DND-41 (cell line): ENCODE data around the gene ADRM1.

Experiments used
- ATAC-seq: fragments of 200-7000 bp; cut with Tn5 transposase; 3 replicates; pipeline ENCODE4 v1.9.1; 2021; ENCODE audit warnings: low read depth; ENCODE audit not compliant: insufficient read depth
- DNase-seq: peaks from one replicate; pipeline ENCODE4 v3.0.0-alpha.2; 2020
- H2AFZ ChIP-seq: 2 replicates; pipeline ENCODE4 v1.6.0; 2012; ENCODE audit warnings: low read depth, low read length
- H3K27ac ChIP-seq: 2 replicates; pipeline ENCODE4 v1.5.1; 2012; ENCODE audit warnings: low read length, inconsistent platforms
- H3K27me3 ChIP-seq: fragments of 200-600 bp; sonication (generic); 2 replicates; pipeline ENCODE4 v1.6.0; 2012; ENCODE audit warnings: low read length, mild to moderate bottlenecking, inconsistent platforms; ENCODE audit not compliant: insufficient read depth, poor library complexity
- H3K36me3 ChIP-seq: 2 replicates; pipeline ENCODE4 v1.5.1; 2012; ENCODE audit warnings: low read length, inconsistent platforms; ENCODE audit not compliant: insufficient read depth
- H3K4me1 ChIP-seq: 2 replicates; pipeline ENCODE4 v1.5.1; 2012; ENCODE audit warnings: mild to moderate bottlenecking, low read length; ENCODE audit not compliant: insufficient read depth
- H3K4me2 ChIP-seq: 2 replicates; pipeline ENCODE4 v1.6.0; 2012; ENCODE audit warnings: mild to moderate bottlenecking, moderate library complexity, low read length, inconsistent platforms; ENCODE audit not compliant: insufficient read depth
- H3K4me3 ChIP-seq, 2 experiments: fragments of 200-600 bp in 1 of 2; shearing (Covaris generic) in 1 of 2; 2 replicates each; pipeline ENCODE4 v1.5.1; 2012 to 2016; ENCODE audit warnings: inconsistent platforms in 2 of 2, low read length in 2 of 2, mild to moderate bottlenecking in 2 of 2, low read depth in 1 of 2, moderate library complexity in 1 of 2
- H3K79me2 ChIP-seq: 2 replicates; pipeline ENCODE4 v1.6.0; 2012; ENCODE audit warnings: low read length, inconsistent platforms; ENCODE audit not compliant: insufficient read depth
- H3K9ac ChIP-seq: 2 replicates; pipeline ENCODE4 v1.6.0; 2012; ENCODE audit warnings: low read depth, mild to moderate bottlenecking, inconsistent platforms, low read length, moderate library complexity
- H3K9me3 ChIP-seq: 2 replicates; pipeline ENCODE4 v1.5.1; 2012; ENCODE audit warnings: low read length, moderate library complexity, mild to moderate bottlenecking, inconsistent platforms; ENCODE audit not compliant: insufficient read depth, severe bottlenecking
- H4K20me1 ChIP-seq: 2 replicates; pipeline ENCODE4 v1.6.0; 2012; ENCODE audit warnings: low read length; ENCODE audit not compliant: insufficient read depth
- EZH2 ChIP-seq: IDR thresholded peaks from 3 replicates; pipeline ENCODE4 v1.6.1; 2012; ENCODE audit warnings: borderline replicate concordance, low read depth, mild to moderate bottlenecking, moderate library complexity, low read length, inconsistent platforms; ENCODE audit not compliant: severe bottlenecking
- TF ChIP-seq, protein P1 (sequence below): IDR thresholded peaks from 2 replicates; pipeline ENCODE4 v1.5.1; 2012; ENCODE audit warnings: borderline replicate concordance, low read length, moderate library complexity, mild to moderate bottlenecking; ENCODE audit not compliant: poor library complexity, severe bottlenecking; ENCODE audit errors: extremely low read depth

The ADRM1 gene

DNA sequence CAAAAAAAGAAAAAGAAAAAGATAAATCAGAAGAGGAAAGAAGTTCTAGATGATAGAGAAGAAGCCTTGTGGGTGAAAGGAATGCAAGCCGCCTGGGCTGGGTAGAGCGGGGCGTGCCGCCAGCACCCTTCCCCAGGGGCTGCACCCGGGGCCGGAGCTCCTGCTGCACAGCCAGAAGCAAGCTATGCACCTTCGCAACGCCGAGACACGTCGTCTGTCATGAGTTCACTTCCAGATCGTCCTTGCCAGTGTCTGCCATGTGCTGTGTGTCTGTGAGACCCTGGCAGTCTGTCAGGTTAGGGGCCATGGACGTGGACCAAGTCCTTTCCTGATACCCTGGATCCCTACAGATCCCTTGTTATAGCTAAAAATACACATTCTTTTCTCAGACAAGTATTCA is 25.5 kb upstream of the ADRM1 start:
- no peak overlapping the region for H2AFZ ChIP-seq
- no peak overlapping the region for H3K4me2 ChIP-seq
- peaks cover 12% of the 10 kb centered on the region; the same call in 1 of the 2 replicates for H4K20me1 ChIP-seq

DNA sequence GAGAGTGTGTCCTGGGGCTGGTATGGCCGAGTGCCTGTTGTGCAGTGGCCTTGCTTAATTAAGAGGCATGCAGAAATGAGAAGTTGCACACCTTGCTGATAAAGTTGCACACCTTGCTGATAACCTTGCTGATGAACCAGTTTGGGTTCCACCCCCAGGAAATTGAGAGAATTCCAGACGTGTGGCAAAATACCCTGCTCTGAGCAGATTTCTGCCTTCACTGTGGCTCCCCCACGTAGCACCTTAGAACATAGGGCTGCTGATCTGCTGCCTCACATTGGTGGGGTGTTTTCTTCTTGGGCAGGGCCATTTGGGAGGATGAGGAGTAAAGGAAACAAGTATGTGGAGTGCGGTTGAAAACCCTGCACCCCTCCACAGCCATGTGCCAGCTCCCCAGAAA is 22.5 kb upstream of the ADRM1 start:
- Histone ChIP-seq H3K27ac (no peak overlapping the region), H4K20me1 (peaks cover 3% of the 10 kb centered on the region; the same call in 1 of the 2 replicates), H3K4me1 (no peaks in the 10 kb centered on the region), H3K79me2 (no peaks in the 10 kb centered on the region), H2AFZ (no peak overlapping the region), H3K4me2 (no peak overlapping the region), H3K27me3 (no peaks in the 10 kb centered on the region), H3K4me3 (no peak overlapping the region), H3K9ac (no peak overlapping the region), H3K9me3 (no peaks in the 10 kb centered on the region), H3K36me3 (peaks cover 69% of the 10 kb centered on the region)
- ATAC-seq, result no peak
- TF ChIP-seq, protein P1, sequence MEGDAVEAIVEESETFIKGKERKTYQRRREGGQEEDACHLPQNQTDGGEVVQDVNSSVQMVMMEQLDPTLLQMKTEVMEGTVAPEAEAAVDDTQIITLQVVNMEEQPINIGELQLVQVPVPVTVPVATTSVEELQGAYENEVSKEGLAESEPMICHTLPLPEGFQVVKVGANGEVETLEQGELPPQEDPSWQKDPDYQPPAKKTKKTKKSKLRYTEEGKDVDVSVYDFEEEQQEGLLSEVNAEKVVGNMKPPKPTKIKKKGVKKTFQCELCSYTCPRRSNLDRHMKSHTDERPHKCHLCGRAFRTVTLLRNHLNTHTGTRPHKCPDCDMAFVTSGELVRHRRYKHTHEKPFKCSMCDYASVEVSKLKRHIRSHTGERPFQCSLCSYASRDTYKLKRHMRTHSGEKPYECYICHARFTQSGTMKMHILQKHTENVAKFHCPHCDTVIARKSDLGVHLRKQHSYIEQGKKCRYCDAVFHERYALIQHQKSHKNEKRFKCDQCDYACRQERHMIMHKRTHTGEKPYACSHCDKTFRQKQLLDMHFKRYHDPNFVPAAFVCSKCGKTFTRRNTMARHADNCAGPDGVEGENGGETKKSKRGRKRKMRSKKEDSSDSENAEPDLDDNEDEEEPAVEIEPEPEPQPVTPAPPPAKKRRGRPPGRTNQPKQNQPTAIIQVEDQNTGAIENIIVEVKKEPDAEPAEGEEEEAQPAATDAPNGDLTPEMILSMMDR, result no peak
- no peak for TF ChIP-seq EZH2
- no peak for DNase-seq

More for the DNA sequence above, 25.5 kb upstream of the ADRM1 start:
- no peak for ATAC-seq
- H3K4me1 ChIP-seq, result no peaks in the 10 kb centered on the region
- no peaks in the 10 kb centered on the region for H3K9me3 ChIP-seq
- no peaks in the 10 kb centered on the region for H3K79me2 ChIP-seq
- no peak overlapping the region for H3K9ac ChIP-seq
- no peak overlapping the region for H3K27ac ChIP-seq
- TF ChIP-seq EZH2, result no peak
- TF ChIP-seq, protein P1, result no peak
- H3K4me3 ChIP-seq, result no peak overlapping the region
- DNase-seq, result no peak
- H3K27me3 ChIP-seq, result no peaks in the 10 kb centered on the region
- H3K36me3 ChIP-seq, result peaks cover 74% of the 10 kb centered on the region

DNA sequence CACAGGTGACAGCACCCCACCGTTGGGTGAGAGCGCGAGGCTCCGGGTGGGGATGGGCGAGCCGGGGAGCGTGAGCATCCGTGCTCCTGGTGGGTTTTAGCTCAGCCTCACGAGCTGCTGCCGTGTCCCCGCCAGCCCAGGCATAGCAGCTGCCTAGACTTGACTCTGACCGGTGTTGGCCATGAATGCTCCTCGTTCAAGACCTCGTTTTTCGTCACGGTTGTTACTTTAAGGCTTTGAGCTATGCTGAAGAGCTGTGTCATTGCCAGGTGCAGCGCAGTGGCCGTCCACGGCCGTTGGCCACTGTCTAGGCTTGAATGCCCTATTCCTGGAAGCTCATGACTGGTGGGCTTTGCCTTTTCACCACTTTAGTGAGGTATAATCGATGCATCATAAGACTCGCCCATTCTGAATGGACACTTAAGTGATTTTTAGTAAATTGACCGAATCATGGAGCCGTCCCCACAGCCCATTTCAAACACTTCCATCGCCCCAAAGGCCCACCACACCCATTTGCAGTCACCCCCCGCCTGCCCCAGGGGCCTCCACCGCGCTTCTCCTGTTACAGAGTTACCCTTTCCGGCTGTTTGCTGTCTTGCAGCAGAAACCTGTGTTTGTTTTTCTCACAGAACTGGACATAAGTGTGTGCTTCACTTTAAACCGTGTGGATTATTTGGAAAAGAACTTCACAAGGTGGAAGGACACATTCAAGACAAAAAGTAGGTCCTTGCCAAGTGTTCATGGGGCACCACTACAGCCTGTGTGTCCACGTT is 21.4 kb upstream of the ADRM1 start:
- TF ChIP-seq EZH2, result no peak
- TF ChIP-seq, protein P1, result no peak
- Histone ChIP-seq H3K36me3 (peaks cover 74% of the 10 kb centered on the region), H3K4me2 (no peak overlapping the region), H3K4me1 (no peaks in the 10 kb centered on the region), H2AFZ (no peak overlapping the region), H3K27me3 (no peaks in the 10 kb centered on the region), H4K20me1 (peaks cover 3% of the 10 kb centered on the region; the same call in 1 of the 2 replicates), H3K4me3 (no peak overlapping the region), H3K79me2 (no peaks in the 10 kb centered on the region), H3K27ac (no peak overlapping the region), H3K9ac (no peak overlapping the region), H3K9me3 (no peaks in the 10 kb centered on the region)
- no peak for ATAC-seq
- DNase-seq, result no peak
